Endothelial cell of umbilical vein (primary cell): ENCODE measurements around the gene IFRD2. TPM values are rescaled to one million over a fixed set of nuclear protein-coding genes. Genes with fewer than 3 reads are reported as not detected.

ENCODE experiments used
- BruUV-seq: library from RNA; stranded (reverse); fragments of 400-500 nt; replicated peaks from 2 replicates; lab custom pipeline; 2021; lab: Mats Ljungman, UMichigan
- CTCF ChIA-PET: fragments of 300-600, 350-600 bp; sonication (Branson Sonifier 250); formaldehyde crosslinking; loops from one replicate; lab custom pipeline; 2021; ENCODE audit warnings: antibody characterized with exemption, inconsistent platforms; lab: Charles Lee
- POLR2A ChIA-PET: fragments of 300-600, 350-600 bp; sonication (Branson Sonifier 250); formaldehyde crosslinking; loops from one replicate; lab custom pipeline; 2021; ENCODE audit warnings: antibody characterized with exemption, inconsistent platforms; lab: Charles Lee
- DNase-seq: peaks from one replicate; pipeline ENCODE4 v3.0.0-alpha.2; 2011; ENCODE audit warnings: low read depth, low spot score
- FAIRE-seq: peaks from 2 replicates; lab custom pipeline; 2011; peaks lifted over from hg19 to GRCh38; lab: Jason Lieb, UNC
- H2AFZ ChIP-seq: 2 replicates; pipeline ENCODE4 v1.6.0; 2012; ENCODE audit warnings: low read depth, low read length, control low read depth, inconsistent platforms
- H3K27ac ChIP-seq: 2 replicates; pipeline ENCODE4 v1.5.1; 2011; ENCODE audit warnings: low read depth, mild to moderate bottlenecking, control low read depth, low read length, moderate library complexity; ENCODE audit not compliant: insufficient read depth
- H3K27me3 ChIP-seq, 2 experiments: 2 replicates each; pipeline versions ENCODE4 v1.6.0 to v1.6.1; 2011; ENCODE audit warnings: low read length in 2 of 2, mixed read lengths in 1 of 2; ENCODE audit not compliant: control insufficient read depth in 2 of 2, insufficient read depth in 2 of 2
- H3K36me3 ChIP-seq, 2 experiments: 2 replicates in 1 of 2; 3 replicates in 1 of 2; pipeline ENCODE4 v1.5.1; 2011; ENCODE audit warnings: low read length in 2 of 2, mild to moderate bottlenecking in 1 of 2, moderate library complexity in 1 of 2; ENCODE audit not compliant: control insufficient read depth in 2 of 2, insufficient read depth in 2 of 2; ENCODE audit errors: extremely low read depth in 1 of 2
- H3K4me1 ChIP-seq: 3 replicates; pipeline ENCODE4 v1.5.1; 2011; ENCODE audit warnings: mild to moderate bottlenecking, low read length; ENCODE audit not compliant: control insufficient read depth, insufficient read depth; ENCODE audit errors: extremely low read depth
- H3K4me2 ChIP-seq: 2 replicates; pipeline ENCODE4 v1.6.1; 2011; ENCODE audit warnings: low read length, control low read depth, mixed read lengths; ENCODE audit not compliant: insufficient read depth
- H3K4me3 ChIP-seq, 3 experiments: fragments of 200-600 bp in 1 of 3; sonication (generic), shearing (Covaris generic) in 1 of 3; replicated peaks in 1 of 3; 2 replicates each; pipeline ENCODE4 v1.5.1; 2011 to 2016; ENCODE audit warnings: control low read depth in 3 of 3, low read length in 3 of 3, mild to moderate bottlenecking in 2 of 3, inconsistent platforms in 1 of 3, low read depth in 1 of 3, moderate library complexity in 1 of 3; ENCODE audit not compliant: insufficient read depth in 1 of 3
- H3K79me2 ChIP-seq: 2 replicates; pipeline ENCODE4 v1.6.0; 2012; ENCODE audit warnings: low read length, inconsistent platforms; ENCODE audit not compliant: control insufficient read depth, insufficient read depth
- H3K9ac ChIP-seq: replicated peaks from 2 replicates; pipeline ENCODE3; 2011; ENCODE audit warnings: low read length, control low read depth; ENCODE audit not compliant: insufficient read depth; ENCODE audit errors: extremely low read depth
- H3K9me1 ChIP-seq: replicated peaks from 3 replicates; pipeline ENCODE4 v1.6.0; 2011; ENCODE audit warnings: mild to moderate bottlenecking, low read length; ENCODE audit not compliant: control insufficient read depth, insufficient read depth; ENCODE audit errors: extremely low read depth
- H3K9me3 ChIP-seq: replicated peaks from 2 replicates; pipeline ENCODE4 v1.5.1; 2012; ENCODE audit warnings: low read length, inconsistent platforms; ENCODE audit not compliant: control insufficient read depth, insufficient read depth
- H4K20me1 ChIP-seq: replicated peaks from 2 replicates; pipeline ENCODE3; 2011; ENCODE audit warnings: mild to moderate bottlenecking, low read length; ENCODE audit not compliant: control insufficient read depth, insufficient read depth; ENCODE audit errors: extremely low read depth
- CTCF ChIP-seq, 2 donors: IDR thresholded peaks; 1 replicate in 1 of 2; 2 replicates in 1 of 2; pipeline ENCODE4 v1.5.1; 2011; ENCODE audit warnings: low read length in 2 of 2, mild to moderate bottlenecking in 2 of 2, moderate library complexity in 2 of 2, control low read depth in 1 of 2, inconsistent platforms in 1 of 2, low read depth in 1 of 2; ENCODE audit not compliant: insufficient read depth in 1 of 2; ENCODE audit errors: extremely low read depth in 1 of 2
- EZH2 ChIP-seq: IDR thresholded peaks from 2 replicates; pipeline ENCODE4 v1.6.1; 2012; ENCODE audit warnings: borderline replicate concordance, low read depth, mild to moderate bottlenecking, moderate library complexity, low read length, inconsistent platforms; ENCODE audit not compliant: severe bottlenecking
- FOS ChIP-seq: IDR thresholded peaks from 2 replicates; pipeline ENCODE4 v1.6.1; 2011; ENCODE audit warnings: mild to moderate bottlenecking, low read length, moderate library complexity, borderline replicate concordance; ENCODE audit not compliant: insufficient read depth
- GATA2 ChIP-seq: IDR thresholded peaks from 2 replicates; pipeline ENCODE4 v1.7.0; 2011; ENCODE audit warnings: low read depth, mild to moderate bottlenecking, moderate library complexity, mixed read lengths, low read length; ENCODE audit not compliant: insufficient read length, insufficient read depth
- JUN ChIP-seq: IDR thresholded peaks from 2 replicates; pipeline ENCODE4 v1.6.1; 2011; ENCODE audit warnings: borderline replicate concordance, low read depth; ENCODE audit not compliant: insufficient read length, insufficient read depth
- MAX ChIP-seq: IDR thresholded peaks from 2 replicates; pipeline ENCODE4 v1.6.1; 2011; ENCODE audit not compliant: insufficient read depth, insufficient read length
- MYC ChIP-seq: IDR thresholded peaks from one replicate; pipeline ENCODE4 v1.6.1; 2011; ENCODE audit warnings: mild to moderate bottlenecking, low read depth, low read length
- POLR2A ChIP-seq: IDR thresholded peaks from 2 replicates; pipeline ENCODE4 v1.6.1; 2012; ENCODE audit warnings: low read depth, mild to moderate bottlenecking, control low read depth, low read length
- POLR2AphosphoS5 ChIP-seq: IDR thresholded peaks from 2 replicates; pipeline ENCODE4 v1.6.1; 2012; ENCODE audit warnings: low read depth, mild to moderate bottlenecking, control low read depth, low read length, moderate library complexity; ENCODE audit not compliant: insufficient read depth
- dilution Hi-C: fragments of 300-500 bp; cut with MboI; formaldehyde crosslinking; loops from one replicate; pipeline ENCODE4 v1.15.0; 2019; ENCODE audit warnings: low sequenced_read_pairs; ENCODE audit not compliant: extremely low pct_ligation_motif_present
- intact Hi-C: fragments of 100-400 bp; cut with micrococcal nuclease; formaldehyde crosslinking; loops from one replicate; pipeline ENCODE4 v1.10.0; 2022
- polyA plus RNA-seq, 4 experiments: library from polyadenylated mRNA; depleted of rRNA in 3 of 4; stranded (reverse) in 3 of 4; unstranded in 1 of 4; fragments of >200 nt; gene quantifications; 2 replicates each; pipeline versions ENCODE4 v1.2.1 to v1.2.3, GENCODE V29; 2011 to 2012; ENCODE audit warnings: missing spikeins in 1 of 4
- total RNA-seq: library from RNA; stranded (reverse); gene quantifications from 2 replicates; pipeline ENCODE4 v1.2.3, GENCODE V29; 2021

The IFRD2 gene
- total and polyA plus RNA-seq, 2 donors (not counting 3 experiments of a cell fraction or from before 2014, with no cell fraction given): 99.4 to 111 TPM

DNA sequence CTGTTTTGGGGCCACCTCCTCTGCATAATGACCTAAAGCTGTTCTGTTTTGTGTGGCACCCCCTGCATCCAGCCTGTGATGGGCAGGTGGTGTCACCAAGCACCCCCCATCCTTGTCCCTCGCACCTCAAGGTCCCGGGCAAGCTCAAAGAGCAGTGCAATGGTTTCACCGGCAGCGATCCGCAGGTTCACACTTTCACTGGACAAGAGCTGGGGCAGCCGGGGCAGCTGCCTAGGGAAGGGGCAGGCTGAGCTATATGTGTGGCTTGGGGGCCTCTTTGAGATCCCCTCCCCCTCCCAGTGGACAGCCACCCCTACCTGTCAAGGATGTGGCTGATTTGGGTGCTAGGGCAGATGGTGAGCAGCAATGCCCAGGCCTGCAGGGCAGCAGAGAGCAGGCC is 3.1 kb downstream of the IFRD2 start:
- Histone ChIP-seq H3K9me3 (no peaks in the 10 kb centered on the region), H3K79me2 (peaks cover 27% of the 10 kb centered on the region), H3K4me1 (peaks cover 11% of the 10 kb centered on the region), H3K9ac (no peak overlapping the region), H3K36me3 (peaks cover 3 to 35% of the 10 kb centered on the region in 2 experiments), H3K9me1 (no peaks in the 10 kb centered on the region), H2AFZ (no peak overlapping the region), H3K27ac (no peak overlapping the region), H3K27me3 (no peaks in the 10 kb centered on the region), H3K4me3 (no peak overlapping the region), H3K4me2 (no peak overlapping the region), H4K20me1 (no peaks in the 10 kb centered on the region)
- TF ChIP-seq MYC (no peak), JUN (no peak), EZH2 (no peak), FOS (no peak), POLR2A (no peak), GATA2 (no peak), MAX (no peak), POLR2AphosphoS5 (no peak), CTCF (IDR thresholded peaks at IDR 0.05; ENCODE audit: extremely low read depth in 1 of 2, insufficient read depth in 1 of 2, low read depth in 1 of 2, low read length in 2 of 2) (no peak)
- intact Hi-C loops (no loop called here), dilution Hi-C loops (no loop called here)
- ChIA-PET POLR2A (no interaction called here), CTCF (interaction anchor here (0.8 kb wide), 1 partner anchor 10 kb away, joined by 3 read pairs; no protein-coding TSS in a partner anchor)
- no peak for FAIRE-seq
- DNase-seq: no peak
- BruUV-seq: no TSS peak
